Lung (tissue), 12 donors: ENCODE results near the gene HIPK2. TPM values are rescaled to one million over a fixed set of nuclear protein-coding genes. Genes with fewer than 3 reads are reported as not detected.

Experiments
- ATAC-seq: fragments of 200-7000 bp; cut with Tn5 transposase; one replicate; pipeline ENCODE4 v1.9.1; 2020; ENCODE audit warnings: moderate number of reproducible peaks; ENCODE audit not compliant: insufficient read depth, low FRiP score
- DNase-seq, 3 donors: peaks; one replicate each; pipeline ENCODE4 v3.0.0-alpha.2; 2013 to 2017
- H3K27ac ChIP-seq, 2 donors: one replicate each; pipeline ENCODE4 v1.5.1; 2013; ENCODE audit warnings: mild to moderate bottlenecking in 2 of 2, moderate library complexity in 2 of 2, control low read depth in 1 of 2, inconsistent platforms in 1 of 2, low read depth in 1 of 2, low read length in 1 of 2
- H3K27me3 ChIP-seq, 3 donors: one replicate each; pipeline ENCODE4 v1.5.1; 2013; ENCODE audit warnings: low read length in 2 of 3; ENCODE audit not compliant: control insufficient read depth in 3 of 3, insufficient read depth in 3 of 3
- H3K36me3 ChIP-seq, 4 donors: one replicate each; pipeline ENCODE4 v1.5.1; 2013; ENCODE audit warnings: low read length in 4 of 4, mild to moderate bottlenecking in 1 of 4, moderate library complexity in 1 of 4; ENCODE audit not compliant: control insufficient read depth in 4 of 4, insufficient read depth in 4 of 4
- H3K4me1 ChIP-seq, 5 donors: one replicate each; pipeline ENCODE4 v1.5.1; 2013; ENCODE audit warnings: low read length in 5 of 5, mild to moderate bottlenecking in 2 of 5, moderate library complexity in 1 of 5; ENCODE audit not compliant: control insufficient read depth in 5 of 5, insufficient read depth in 5 of 5
- H3K4me3 ChIP-seq: one replicate; pipeline ENCODE4 v1.5.1; 2013; ENCODE audit warnings: mild to moderate bottlenecking, control low read depth, moderate library complexity
- H3K9ac ChIP-seq, 2 donors: one replicate each; pipeline ENCODE4 v1.5.1; 2013; ENCODE audit warnings: low read length in 2 of 2, control low read depth in 1 of 2; ENCODE audit not compliant: insufficient read depth in 1 of 2
- H3K9me3 ChIP-seq, 4 donors: one replicate each; pipeline ENCODE4 v1.5.1; 2013; ENCODE audit warnings: low read length in 3 of 4, mild to moderate bottlenecking in 1 of 4, moderate library complexity in 1 of 4; ENCODE audit not compliant: control insufficient read depth in 4 of 4, insufficient read depth in 3 of 4
- WGBS, 2 donors: extraction: QIAGEN DNeasy Blood & Tissue Kit; methylation state at CpG; one replicate each; pipeline ENCODE4 v1.1.7; 2013; 5-methylcytosine and 5-hydroxymethylcytosine counted together
- polyA plus RNA-seq, 2 donors: library from polyadenylated mRNA; stranded (reverse); fragments of 200-250 nt; gene quantifications; one replicate each; pipeline ENCODE4 v1.2.1, GENCODE V29; 2013
- total RNA-seq, 2 donors: library from RNA; depleted of rRNA in 1 of 2; stranded (reverse); fragments of >200 nt in 1 of 2; gene quantifications; one replicate each; pipeline ENCODE4 v1.2.1, GENCODE V29; 2014 to 2021
- TF ChIP-seq, protein P1 (sequence below): IDR thresholded peaks from 2 replicates; pipeline ENCODE4 v1.5.1; 2012; ENCODE audit warnings: mild to moderate bottlenecking; ENCODE audit errors: control extremely low read depth, extremely low read depth
- donor health status: control.
- donor health status: control.
- donor health status: Bipolar disorder and iron deficiency.
- donor health status: healthy.
- donor health status: DM: yes; HTN: yes; CAD: no.

HIPK2 gene
- total and polyA plus RNA-seq, 4 donors = 8.7 to 65.1 (median 18.3) TPM

DNA sequence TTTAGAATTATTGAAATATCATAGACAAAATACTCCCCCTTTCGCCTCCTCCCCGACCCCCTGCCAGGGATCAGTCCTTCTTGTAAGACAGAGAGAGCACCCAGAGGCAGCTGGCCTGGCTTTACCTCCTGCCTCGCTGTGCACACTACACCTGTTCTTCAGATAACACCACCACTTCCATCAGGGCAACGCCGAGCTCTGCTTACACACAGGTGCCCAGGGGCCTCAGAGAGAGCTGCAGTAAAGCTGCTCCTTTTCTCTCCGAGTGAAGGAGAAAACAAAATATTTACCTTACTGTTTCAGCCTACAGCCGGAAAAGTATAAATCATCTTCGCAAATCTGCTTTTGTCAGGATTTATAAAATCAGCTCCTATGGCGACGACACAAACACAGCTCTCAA lies 80.7 kb downstream of the HIPK2 start:
- peaks cover 0 to 2% (median 0%) of the 10 kb centered on the region in 4 donors for H3K9me3 ChIP-seq
- no peaks in the 10 kb centered on the region for H3K27me3 ChIP-seq
- H3K9ac ChIP-seq = no peak overlapping the region
- DNase-seq = no peak
- no peak for ATAC-seq
- 84 to 85% methylated on average over 10 of the region's 10 CpGs for WGBS, 2 donors
- peaks cover 4 to 23% (median 8%) of the 10 kb centered on the region in 4 donors for H3K36me3 ChIP-seq
- no peak overlapping the region for H3K4me3 ChIP-seq
- TF ChIP-seq, protein P1, sequence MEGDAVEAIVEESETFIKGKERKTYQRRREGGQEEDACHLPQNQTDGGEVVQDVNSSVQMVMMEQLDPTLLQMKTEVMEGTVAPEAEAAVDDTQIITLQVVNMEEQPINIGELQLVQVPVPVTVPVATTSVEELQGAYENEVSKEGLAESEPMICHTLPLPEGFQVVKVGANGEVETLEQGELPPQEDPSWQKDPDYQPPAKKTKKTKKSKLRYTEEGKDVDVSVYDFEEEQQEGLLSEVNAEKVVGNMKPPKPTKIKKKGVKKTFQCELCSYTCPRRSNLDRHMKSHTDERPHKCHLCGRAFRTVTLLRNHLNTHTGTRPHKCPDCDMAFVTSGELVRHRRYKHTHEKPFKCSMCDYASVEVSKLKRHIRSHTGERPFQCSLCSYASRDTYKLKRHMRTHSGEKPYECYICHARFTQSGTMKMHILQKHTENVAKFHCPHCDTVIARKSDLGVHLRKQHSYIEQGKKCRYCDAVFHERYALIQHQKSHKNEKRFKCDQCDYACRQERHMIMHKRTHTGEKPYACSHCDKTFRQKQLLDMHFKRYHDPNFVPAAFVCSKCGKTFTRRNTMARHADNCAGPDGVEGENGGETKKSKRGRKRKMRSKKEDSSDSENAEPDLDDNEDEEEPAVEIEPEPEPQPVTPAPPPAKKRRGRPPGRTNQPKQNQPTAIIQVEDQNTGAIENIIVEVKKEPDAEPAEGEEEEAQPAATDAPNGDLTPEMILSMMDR = no peak
- H3K27ac ChIP-seq = no peak overlapping the region
- H3K4me1 ChIP-seq = peaks cover 0 to 17% (median 5%) of the 10 kb centered on the region in 5 donors

DNA sequence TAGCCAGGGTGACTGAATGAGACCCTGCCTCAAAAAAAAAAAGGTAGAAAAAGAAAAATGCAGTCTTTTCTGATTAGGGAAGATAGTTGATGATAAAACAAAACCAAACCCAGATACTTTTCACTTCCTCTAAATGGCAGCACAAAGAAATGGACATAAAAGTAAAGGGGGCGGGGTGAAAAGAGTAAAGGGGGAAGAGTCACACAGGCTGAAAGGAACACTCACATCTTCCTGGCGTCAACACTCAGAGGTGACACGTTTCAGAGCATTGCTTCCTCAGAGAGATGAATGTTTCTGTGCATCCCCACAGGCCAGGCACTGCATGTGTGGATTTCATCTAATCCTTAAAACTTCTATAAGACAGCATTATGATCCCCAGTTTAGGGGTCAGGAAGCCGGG lies 81.2 kb downstream of the HIPK2 start:
- H3K9ac ChIP-seq = no peak overlapping the region
- H3K27me3 ChIP-seq = no peaks in the 10 kb centered on the region
- H3K9me3 ChIP-seq = peaks cover 0 to 2% (median 0%) of the 10 kb centered on the region in 4 donors
- H3K27ac ChIP-seq = peak overlapping the region in 1 of 2 donors; percentile 11
- H3K4me3 ChIP-seq = no peak overlapping the region
- DNase-seq (no peak), ATAC-seq (no peak)
- WGBS, 2 donors = 47 to 63% methylated on average over 4 of the region's 4 CpGs
- H3K4me1 ChIP-seq = peaks cover 0 to 14% (median under 1%) of the 10 kb centered on the region in 5 donors
- TF ChIP-seq, protein P1 = no peak
- H3K36me3 ChIP-seq = peaks cover 4 to 23% (median 8%) of the 10 kb centered on the region in 4 donors

DNA sequence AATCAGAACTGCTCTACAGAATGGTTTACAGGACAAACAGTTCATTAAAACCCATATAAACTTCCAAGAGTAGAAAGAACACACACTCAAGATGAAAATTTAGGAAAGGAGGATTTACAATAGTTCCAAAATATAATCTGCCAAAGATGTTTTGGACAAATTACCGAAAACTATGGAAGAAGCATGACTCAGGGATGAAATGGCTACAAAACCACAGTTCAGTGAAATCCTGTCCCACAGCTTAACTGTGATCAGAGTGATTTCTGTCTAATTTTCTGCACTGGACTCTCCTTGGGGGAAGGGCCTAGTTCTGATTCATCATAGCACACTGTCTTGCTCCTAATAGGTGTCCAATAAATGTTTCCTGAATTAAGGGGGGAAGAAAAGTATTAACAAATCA lies 82.2 kb downstream of the HIPK2 start:
- H3K27ac ChIP-seq = no peak overlapping the region
- DNase-seq = no peak
- no peaks in the 10 kb centered on the region for H3K27me3 ChIP-seq
- H3K9ac ChIP-seq = no peak overlapping the region
- no peak overlapping the region for H3K4me3 ChIP-seq
- peaks cover 5 to 20% (median 6%) of the 10 kb centered on the region in 4 donors for H3K36me3 ChIP-seq
- H3K4me1 ChIP-seq = peaks cover 0 to 21% (median 6%) of the 10 kb centered on the region in 5 donors
- peaks cover 0 to 2% (median 0%) of the 10 kb centered on the region in 4 donors for H3K9me3 ChIP-seq
- ATAC-seq = no peak
- TF ChIP-seq, protein P1 = no peak
- WGBS, 2 donors = 88 to 92% methylated on average over 1 of the region's 1 CpG

DNA sequence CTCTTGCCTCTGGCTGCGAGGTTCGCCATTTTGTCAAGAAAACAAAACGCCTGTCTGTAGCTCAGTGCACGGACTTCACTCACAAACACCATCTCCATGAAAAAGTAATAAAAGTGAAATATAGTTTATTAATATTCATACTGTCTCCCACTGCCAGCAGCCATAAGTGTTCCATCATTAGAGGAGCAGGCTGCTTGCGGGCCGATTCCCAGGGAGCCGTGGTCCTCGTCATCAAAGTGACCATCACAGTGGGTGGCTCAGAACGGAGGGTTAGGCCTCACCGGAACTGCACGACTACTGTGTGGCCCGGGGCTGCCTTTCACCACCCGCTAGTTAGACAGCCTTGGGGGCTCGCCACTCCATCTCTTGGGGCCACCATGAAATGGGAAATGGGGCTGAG lies 82.7 kb downstream of the HIPK2 start:
- no peak for DNase-seq
- WGBS, 2 donors = 93 to 98% methylated on average over 14 of the region's 14 CpGs

More for the DNA sequence above, 82.7 kb downstream of the HIPK2 start:
- Histone ChIP-seq H3K27ac (no peak overlapping the region), H3K9ac (no peak overlapping the region), H3K4me3 (no peak overlapping the region), H3K4me1 (peaks cover 0 to 22% (median 6%) of the 10 kb centered on the region in 5 donors), H3K36me3 (peaks cover 6 to 19% (median 9%) of the 10 kb centered on the region in 4 donors), H3K9me3 (peaks cover 0 to under 1% (median 0%) of the 10 kb centered on the region in 4 donors), H3K27me3 (no peaks in the 10 kb centered on the region)
- TF ChIP-seq, protein P1 = no peak
- no peak for ATAC-seq
